ENCODE results near the gene SLC25A13. TPM values are rescaled to one million over a fixed set of nuclear protein-coding genes. Genes with fewer than 3 reads are reported as not detected.

The SLC25A13 gene
- total and polyA plus RNA-seq, 2 of the 13 experiments (the other 11 are each of a cell fraction or from before 2014, with no cell fraction given) = 36.2 to 84.9 TPM

DNA sequence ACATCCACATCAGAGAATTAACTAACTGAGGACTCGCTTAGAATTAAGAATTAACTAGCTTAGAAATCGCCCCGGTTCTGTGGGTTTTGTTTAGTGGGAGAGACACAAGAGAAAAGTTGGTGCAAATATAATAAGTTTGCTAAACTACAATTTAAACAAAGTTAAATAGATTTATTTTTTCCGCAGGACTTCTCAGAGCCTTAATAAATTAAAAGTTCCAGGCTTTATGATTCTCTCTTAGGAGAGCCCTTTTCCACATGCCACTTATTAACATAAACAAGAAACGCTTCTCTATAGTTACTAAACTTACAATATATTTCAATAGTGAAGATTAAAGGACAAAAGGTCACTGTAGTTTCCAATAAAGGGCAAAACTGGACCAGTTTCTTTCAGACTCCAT, 100.0 kb downstream of the SLC25A13 start:
- no TSS peak for BruUV-seq (replicated peaks)
- Histone ChIP-seq H3K9me3 (ENCODE audit: low read length) (no peaks in the 10 kb centered on the region), H3K4me3 (replicated peaks in 1 of 3; ENCODE audit: insufficient read depth in 1 of 3, low read depth in 2 of 3, low read length in 3 of 3) (no peak overlapping the region), H3K4me1 (ENCODE audit: insufficient read depth, low read length) (no peaks in the 10 kb centered on the region), H3K27ac (ENCODE audit: extremely low read length, insufficient read depth, low read length) (no peak overlapping the region), H2AFZ (ENCODE audit: low read length) (no peak overlapping the region), H3K4me2 (ENCODE audit: low read depth, low read length) (no peak overlapping the region), H3K27me3 (ENCODE audit: control insufficient read depth in 1 of 2, insufficient read depth in 2 of 2, low read length in 2 of 2) (no peaks in the 10 kb centered on the region), H3K36me3 (replicated peaks in 1 of 2; ENCODE audit: control insufficient read depth in 1 of 2, insufficient read depth in 2 of 2, low read length in 2 of 2) (no peaks in the 10 kb centered on the region), H3K9ac (ENCODE audit: insufficient read depth, low read depth, low read length) (no peak overlapping the region), H4K20me1 (ENCODE audit: insufficient read depth, low read length) (no peaks in the 10 kb centered on the region; the same call in 1 of the 2 replicates), H3K79me2 (ENCODE audit: insufficient read depth, low read length) (peaks cover 11% of the 10 kb centered on the region)
- in situ Hi-C loops (cut with HindIII; ENCODE audit: extremely low pct_ligation_motif_present, low pct_unique_long_range_greater_than_20kb) (no loop called here), intact Hi-C loops (cut with micrococcal nuclease; ENCODE audit: unreplicated experiment) (loop anchor here (10.0 kb wide), 1 partner anchor 803 kb away; the partner anchor contains the start of gene DLX5)
- POLR2A ChIA-PET = no interaction called here
- no peak for ATAC-seq
- no peak for FAIRE-seq
- 97% methylated on average over 5 of the region's 5 CpGs for WGBS (ENCODE audit: low lambda C conversion rate)
- CTCF ChIA-PET (ENCODE audit: low intra/inter-chr PET ratio, low total read pairs) = no interaction called here
- no peak for DNase-seq (ENCODE audit: low spot score)
- TF ChIP-seq ZNF563 (CRISPR knock-in tag; IDR thresholded peaks at IDR 0.05) (no peak), MED8 (CRISPR knock-in tag; IDR thresholded peaks at IDR 0.05; ENCODE audit: insufficient replicate concordance) (no peak), CENPT (CRISPR knock-in tag; IDR thresholded peaks at IDR 0.05; ENCODE audit: low read depth) (no peak), DBP (CRISPR knock-in tag; IDR thresholded peaks at IDR 0.05; ENCODE audit: not compliant biosample characterization) (no peak), LBX2 (CRISPR knock-in tag; IDR thresholded peaks at IDR 0.05; ENCODE audit: borderline replicate concordance) (no peak)
- TF ChIP-seq, protein P1, sequence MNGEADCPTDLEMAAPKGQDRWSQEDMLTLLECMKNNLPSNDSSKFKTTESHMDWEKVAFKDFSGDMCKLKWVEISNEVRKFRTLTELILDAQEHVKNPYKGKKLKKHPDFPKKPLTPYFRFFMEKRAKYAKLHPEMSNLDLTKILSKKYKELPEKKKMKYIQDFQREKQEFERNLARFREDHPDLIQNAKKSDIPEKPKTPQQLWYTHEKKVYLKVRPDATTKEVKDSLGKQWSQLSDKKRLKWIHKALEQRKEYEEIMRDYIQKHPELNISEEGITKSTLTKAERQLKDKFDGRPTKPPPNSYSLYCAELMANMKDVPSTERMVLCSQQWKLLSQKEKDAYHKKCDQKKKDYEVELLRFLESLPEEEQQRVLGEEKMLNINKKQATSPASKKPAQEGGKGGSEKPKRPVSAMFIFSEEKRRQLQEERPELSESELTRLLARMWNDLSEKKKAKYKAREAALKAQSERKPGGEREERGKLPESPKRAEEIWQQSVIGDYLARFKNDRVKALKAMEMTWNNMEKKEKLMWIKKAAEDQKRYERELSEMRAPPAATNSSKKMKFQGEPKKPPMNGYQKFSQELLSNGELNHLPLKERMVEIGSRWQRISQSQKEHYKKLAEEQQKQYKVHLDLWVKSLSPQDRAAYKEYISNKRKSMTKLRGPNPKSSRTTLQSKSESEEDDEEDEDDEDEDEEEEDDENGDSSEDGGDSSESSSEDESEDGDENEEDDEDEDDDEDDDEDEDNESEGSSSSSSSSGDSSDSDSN (CRISPR knock-in tag; IDR thresholded peaks at IDR 0.05) = no peak
